Gastroesophageal sphincter (tissue), 3 donors: Measurements from ENCODE around the gene STC2.

Experiments used
- POLR2A ChIP-seq, 2 donors: fragments of 450-650 bp; IDR thresholded peaks; one replicate each; pipeline ENCODE4 v1.6.1; 2017; ENCODE audit warnings: antibody characterized with exemption in 2 of 2, mild to moderate bottlenecking in 2 of 2, moderate library complexity in 1 of 2
- POLR2AphosphoS5 ChIP-seq: sonication (generic); formaldehyde crosslinking; IDR thresholded peaks from one replicate; pipeline ENCODE4 v1.6.1; 2017; ENCODE audit warnings: antibody characterized with exemption
- TF ChIP-seq, protein P1 (sequence below), 4 experiments: fragments of 200-600 bp in 2 of 4; fragments of 450-650 bp in 2 of 4; sonication (generic) in 1 of 4; IDR thresholded peaks; one replicate each; pipeline ENCODE4 v1.5.1; 2017 to 2019; ENCODE audit warnings: antibody characterized with exemption in 4 of 4, mild to moderate bottlenecking in 2 of 4, moderate library complexity in 2 of 4

DNA sequence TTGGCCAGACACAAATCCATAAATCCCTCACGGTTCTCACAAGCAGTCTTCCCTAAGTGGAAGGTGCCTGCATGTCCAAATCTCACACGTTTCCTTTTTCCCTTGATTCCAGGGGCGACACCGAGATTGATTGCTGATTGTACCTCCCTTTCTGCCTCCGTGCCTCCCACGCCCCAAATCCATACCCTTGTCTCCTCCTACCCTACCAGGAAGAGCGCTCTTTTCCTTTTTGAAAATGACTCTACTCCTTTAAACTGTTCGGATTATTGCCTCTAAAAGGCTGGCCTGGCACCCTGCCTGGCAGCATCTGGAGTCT lies 4.5 kb downstream of the STC2 start:
- TF ChIP-seq POLR2AphosphoS5 (no peak), POLR2A (IDR thresholded peaks at IDR 0.05) (no peak)
- TF ChIP-seq, protein P1, sequence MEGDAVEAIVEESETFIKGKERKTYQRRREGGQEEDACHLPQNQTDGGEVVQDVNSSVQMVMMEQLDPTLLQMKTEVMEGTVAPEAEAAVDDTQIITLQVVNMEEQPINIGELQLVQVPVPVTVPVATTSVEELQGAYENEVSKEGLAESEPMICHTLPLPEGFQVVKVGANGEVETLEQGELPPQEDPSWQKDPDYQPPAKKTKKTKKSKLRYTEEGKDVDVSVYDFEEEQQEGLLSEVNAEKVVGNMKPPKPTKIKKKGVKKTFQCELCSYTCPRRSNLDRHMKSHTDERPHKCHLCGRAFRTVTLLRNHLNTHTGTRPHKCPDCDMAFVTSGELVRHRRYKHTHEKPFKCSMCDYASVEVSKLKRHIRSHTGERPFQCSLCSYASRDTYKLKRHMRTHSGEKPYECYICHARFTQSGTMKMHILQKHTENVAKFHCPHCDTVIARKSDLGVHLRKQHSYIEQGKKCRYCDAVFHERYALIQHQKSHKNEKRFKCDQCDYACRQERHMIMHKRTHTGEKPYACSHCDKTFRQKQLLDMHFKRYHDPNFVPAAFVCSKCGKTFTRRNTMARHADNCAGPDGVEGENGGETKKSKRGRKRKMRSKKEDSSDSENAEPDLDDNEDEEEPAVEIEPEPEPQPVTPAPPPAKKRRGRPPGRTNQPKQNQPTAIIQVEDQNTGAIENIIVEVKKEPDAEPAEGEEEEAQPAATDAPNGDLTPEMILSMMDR (IDR thresholded peaks at IDR 0.05), result no peak
